GM12878 (cell line): ENCODE results near the gene CAPNS1. TPM values are rescaled to one million over a fixed set of nuclear protein-coding genes. Genes with fewer than 3 reads are reported as not detected.
A peak's percentile ranks its signal among the peaks of the same experiment; 100 is the strongest.

Experiments used
- BMI1 ChIP-seq: fragments of 450-650 bp; IDR thresholded peaks from 2 replicates; pipeline ENCODE4 v1.6.1; 2016; ENCODE audit warnings: mild to moderate bottlenecking, moderate library complexity, borderline replicate concordance
- BRCA1 ChIP-seq: IDR thresholded peaks from 2 replicates; pipeline ENCODE4 v1.6.1; 2011; ENCODE audit warnings: low read depth, low read length, improper control_type of control experiment
- CHD2 ChIP-seq: IDR thresholded peaks from 2 replicates; pipeline ENCODE4 v1.6.1; 2011; ENCODE audit warnings: low read depth, low read length, improper control_type of control experiment, borderline replicate concordance
- EGR1 ChIP-seq, 2 experiments: IDR thresholded peaks; 1 replicate in 1 of 2; 2 replicates in 1 of 2; pipeline ENCODE4 v1.6.1; 2011 to 2012; ENCODE audit warnings: low read depth in 2 of 2, low read length in 2 of 2, borderline replicate concordance in 1 of 2, mild to moderate bottlenecking in 1 of 2, moderate library complexity in 1 of 2
- EP300 ChIP-seq, 2 experiments: fragments of 150-350 bp in 1 of 2; IDR thresholded peaks; 2 replicates each; pipeline ENCODE4 v1.6.1; 2011 to 2012; ENCODE audit warnings: low read depth in 2 of 2, low read length in 2 of 2, borderline replicate concordance in 1 of 2, improper control_type of control experiment in 1 of 2, inconsistent platforms in 1 of 2; ENCODE audit not compliant: control insufficient read depth in 1 of 2
- GABPA ChIP-seq: IDR thresholded peaks from 2 replicates; pipeline ENCODE4 v1.6.1; 2014; ENCODE audit warnings: antibody characterized with exemption, low read depth, mild to moderate bottlenecking, inconsistent platforms
- HCFC1 ChIP-seq: fragments of 150-350 bp; IDR thresholded peaks from 2 replicates; pipeline ENCODE4 v1.6.1; 2014; ENCODE audit warnings: low read length
- JUND ChIP-seq: IDR thresholded peaks from 2 replicates; pipeline ENCODE4 v1.6.1; 2012; ENCODE audit warnings: low read depth, mild to moderate bottlenecking, low read length, improper control_type of control experiment, moderate library complexity
- KLF5 ChIP-seq: fragments of 450-650 bp; IDR thresholded peaks from 2 replicates; pipeline ENCODE4 v1.6.1; 2014; ENCODE audit warnings: mild to moderate bottlenecking; ENCODE audit not compliant: partially characterized antibody
- MEF2B ChIP-seq: fragments of 450-650 bp; IDR thresholded peaks from 2 replicates; pipeline ENCODE4 v1.6.1; 2018; ENCODE audit warnings: mild to moderate bottlenecking, moderate library complexity; ENCODE audit not compliant: partially characterized antibody, poor library complexity, severe bottlenecking
- MXI1 ChIP-seq: fragments of 150-350 bp; IDR thresholded peaks from 2 replicates; pipeline ENCODE4 v1.6.1; 2011; ENCODE audit warnings: low read depth, mild to moderate bottlenecking, inconsistent platforms, low read length, improper control_type of control experiment
- PML ChIP-seq: IDR thresholded peaks from 2 replicates; pipeline ENCODE4 v1.6.1; 2012; ENCODE audit warnings: low read length, inconsistent platforms
- POLR2AphosphoS5 ChIP-seq: IDR thresholded peaks from 2 replicates; pipeline ENCODE4 v1.6.1; 2011; ENCODE audit warnings: mild to moderate bottlenecking, low read length, inconsistent platforms
- RAD51 ChIP-seq: fragments of 450-650 bp; IDR thresholded peaks from 2 replicates; pipeline ENCODE4 v1.6.1; 2016; ENCODE audit warnings: moderate library complexity, mild to moderate bottlenecking, inconsistent platforms
- RELA ChIP-seq: fragments of 450-650 bp; IDR thresholded peaks from 2 replicates; pipeline ENCODE4 v1.8.0; 2014; ENCODE audit warnings: borderline replicate concordance; ENCODE audit not compliant: partially characterized antibody
- RFX5 ChIP-seq: IDR thresholded peaks from 2 replicates; pipeline ENCODE4 v1.6.1; 2011; ENCODE audit warnings: low read depth, low read length, improper control_type of control experiment
- SUZ12 ChIP-seq: fragments of 200-600 bp; sonication (generic); IDR thresholded peaks from one replicate; pipeline ENCODE4 v1.6.1; 2018; ENCODE audit warnings: antibody characterized with exemption, mild to moderate bottlenecking; ENCODE audit not compliant: unreplicated experiment
- TAF1 ChIP-seq: IDR thresholded peaks from 2 replicates; pipeline ENCODE4 v1.6.1; 2011; ENCODE audit warnings: mild to moderate bottlenecking, low read depth, low read length, borderline replicate concordance
- ZBED1 ChIP-seq: IDR thresholded peaks from 2 replicates; pipeline ENCODE4 v1.6.1; 2016; ENCODE audit warnings: borderline replicate concordance
- polyA plus RNA-seq, 11 experiments: library from polyadenylated mRNA; depleted of rRNA in 4 of 11; unstranded in 6 of 11; stranded (reverse) in 5 of 11; fragments of >200 nt; fragmentation: Nextera tagmentation in 4 of 11; fragmentation: Illumina TruSeq in 1 of 11; extraction: Ambion mirVana in 4 of 11; extraction: Trizol in 1 of 11; gene quantifications; 1 replicate in 1 of 11; 2 replicates in 10 of 11; pipeline versions ENCODE4 v1.2.1 to v1.2.3, GENCODE V29; 2011 to 2016; ENCODE audit warnings: inconsistent platforms in 2 of 11, missing spikeins in 2 of 11, low read depth in 1 of 11
- total RNA-seq, 4 experiments: library from RNA; depleted of rRNA in 3 of 4; stranded (reverse); fragments of >200 nt in 3 of 4; fragmentation: Illumina TruSeq in 1 of 4; extraction: Trizol in 1 of 4; gene quantifications; 2 replicates each; pipeline versions ENCODE4 v1.2.1 to v1.2.3, GENCODE V29; 2013 to 2021
- TF ChIP-seq, protein P1 (sequence below): IDR thresholded peaks from 2 replicates; pipeline ENCODE4 v1.6.1; 2011; ENCODE audit warnings: low read depth, mild to moderate bottlenecking, low read length, moderate library complexity, borderline replicate concordance; ENCODE audit errors: extremely low read depth
- TF ChIP-seq, protein P2 (sequence below), 3 experiments: IDR thresholded peaks in 2 of 3; conservative IDR thresholded peaks in 1 of 3; 2 replicates each; pipeline ENCODE4 v1.5.1; 2011; ENCODE audit warnings: low read depth in 3 of 3, low read length in 3 of 3, mild to moderate bottlenecking in 3 of 3, control low read depth in 2 of 3, moderate library complexity in 2 of 3, inconsistent platforms in 1 of 3, mixed read lengths in 1 of 3; ENCODE audit not compliant: control insufficient read depth in 2 of 3, insufficient read depth in 1 of 3; ENCODE audit errors: extremely low read depth in 1 of 3
- TF ChIP-seq, protein P3 (sequence below): fragments of 450-650 bp; IDR thresholded peaks from 2 replicates; pipeline ENCODE4 v1.6.1; 2017; ENCODE audit warnings: antibody characterized with exemption, mild to moderate bottlenecking, moderate library complexity
- TF ChIP-seq, protein P4 (sequence below): fragments of 150-350 bp; IDR thresholded peaks from 2 replicates; pipeline ENCODE4 v1.6.1; 2014; ENCODE audit warnings: mild to moderate bottlenecking, low read depth, low read length

CAPNS1 gene
- total and polyA plus RNA-seq, 10 of the 15 experiments (the other 5 are each of a cell fraction or from before 2014, with no cell fraction given): 96.9 to 562 (median 245) TPM

DNA sequence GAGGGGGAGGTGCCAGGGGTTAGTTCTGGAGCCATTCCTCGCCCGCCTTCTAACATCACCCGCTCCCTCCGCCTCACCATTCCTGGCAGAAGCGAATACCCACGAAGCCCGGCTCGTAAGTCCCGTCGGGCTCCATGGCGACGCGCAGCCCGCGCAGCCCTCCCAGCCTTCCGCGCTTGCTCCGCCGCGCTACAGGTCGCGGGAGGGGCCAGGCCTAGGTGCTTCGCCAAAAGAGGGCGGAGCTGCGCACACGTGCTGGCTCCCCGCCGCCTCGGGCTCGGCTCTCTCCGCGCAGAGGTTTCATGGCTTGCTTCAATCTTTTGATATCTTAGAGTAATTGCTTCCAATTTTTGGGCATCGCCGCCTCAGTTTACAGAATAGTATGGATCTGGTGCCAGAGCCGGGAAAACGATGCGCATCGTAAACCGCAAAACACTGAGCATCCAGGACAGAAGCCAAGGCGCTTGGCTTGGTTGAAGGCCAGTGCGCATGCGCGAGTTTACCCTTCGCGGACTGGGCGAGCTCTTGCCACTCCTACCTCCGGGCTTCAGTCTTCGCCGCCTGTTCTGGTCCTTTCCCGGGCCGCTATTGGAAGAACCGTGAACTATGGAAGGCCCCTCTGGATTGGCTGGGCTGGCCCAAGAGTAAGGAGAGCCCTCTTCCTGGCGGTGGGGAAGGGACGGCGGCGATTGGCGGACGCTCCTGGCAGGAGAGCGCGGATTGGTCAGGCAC, 25.0 kb upstream of the CAPNS1 start, which contains the start of gene POLR2I (continued):
- peak; percentile 49 for TF ChIP-seq MEF2B
- TF ChIP-seq JUND: no peak
- peak; percentile 78; the same call in 1 of the 2 replicates for TF ChIP-seq PML
- TF ChIP-seq SUZ12: no peak
- peak; percentile 57; the same call in 1 of the 2 replicates for TF ChIP-seq TAF1
- TF ChIP-seq RAD51: peak; percentile 84
- TF ChIP-seq MXI1: peak; percentile 99
- TF ChIP-seq, protein P1, sequence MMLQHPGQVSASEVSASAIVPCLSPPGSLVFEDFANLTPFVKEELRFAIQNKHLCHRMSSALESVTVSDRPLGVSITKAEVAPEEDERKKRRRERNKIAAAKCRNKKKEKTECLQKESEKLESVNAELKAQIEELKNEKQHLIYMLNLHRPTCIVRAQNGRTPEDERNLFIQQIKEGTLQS: peak; percentile 1; the same call in 1 of the 2 replicates
- 0 out of 3 replicates have a peak, but pooled peaks of 1 of the 2 experiments have one; percentile 21 for TF ChIP-seq EGR1 (IDR thresholded peaks at IDR 0.05; ENCODE audit: borderline replicate concordance in 1 of 2, low read depth in 2 of 2, low read length in 2 of 2)
- TF ChIP-seq, protein P2, sequence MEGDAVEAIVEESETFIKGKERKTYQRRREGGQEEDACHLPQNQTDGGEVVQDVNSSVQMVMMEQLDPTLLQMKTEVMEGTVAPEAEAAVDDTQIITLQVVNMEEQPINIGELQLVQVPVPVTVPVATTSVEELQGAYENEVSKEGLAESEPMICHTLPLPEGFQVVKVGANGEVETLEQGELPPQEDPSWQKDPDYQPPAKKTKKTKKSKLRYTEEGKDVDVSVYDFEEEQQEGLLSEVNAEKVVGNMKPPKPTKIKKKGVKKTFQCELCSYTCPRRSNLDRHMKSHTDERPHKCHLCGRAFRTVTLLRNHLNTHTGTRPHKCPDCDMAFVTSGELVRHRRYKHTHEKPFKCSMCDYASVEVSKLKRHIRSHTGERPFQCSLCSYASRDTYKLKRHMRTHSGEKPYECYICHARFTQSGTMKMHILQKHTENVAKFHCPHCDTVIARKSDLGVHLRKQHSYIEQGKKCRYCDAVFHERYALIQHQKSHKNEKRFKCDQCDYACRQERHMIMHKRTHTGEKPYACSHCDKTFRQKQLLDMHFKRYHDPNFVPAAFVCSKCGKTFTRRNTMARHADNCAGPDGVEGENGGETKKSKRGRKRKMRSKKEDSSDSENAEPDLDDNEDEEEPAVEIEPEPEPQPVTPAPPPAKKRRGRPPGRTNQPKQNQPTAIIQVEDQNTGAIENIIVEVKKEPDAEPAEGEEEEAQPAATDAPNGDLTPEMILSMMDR (IDR thresholded peaks at IDR 0.05 in 2 of 3, conservative IDR thresholded peaks at IDR 0.05 in 1 of 3; ENCODE audit: control insufficient read depth in 2 of 3, extremely low read depth in 1 of 3, insufficient read depth in 1 of 3, low read depth in 3 of 3, low read length in 3 of 3): no peak
- TF ChIP-seq KLF5: peak; percentile 90
- TF ChIP-seq ZBED1: no peak
- TF ChIP-seq, protein P3, sequence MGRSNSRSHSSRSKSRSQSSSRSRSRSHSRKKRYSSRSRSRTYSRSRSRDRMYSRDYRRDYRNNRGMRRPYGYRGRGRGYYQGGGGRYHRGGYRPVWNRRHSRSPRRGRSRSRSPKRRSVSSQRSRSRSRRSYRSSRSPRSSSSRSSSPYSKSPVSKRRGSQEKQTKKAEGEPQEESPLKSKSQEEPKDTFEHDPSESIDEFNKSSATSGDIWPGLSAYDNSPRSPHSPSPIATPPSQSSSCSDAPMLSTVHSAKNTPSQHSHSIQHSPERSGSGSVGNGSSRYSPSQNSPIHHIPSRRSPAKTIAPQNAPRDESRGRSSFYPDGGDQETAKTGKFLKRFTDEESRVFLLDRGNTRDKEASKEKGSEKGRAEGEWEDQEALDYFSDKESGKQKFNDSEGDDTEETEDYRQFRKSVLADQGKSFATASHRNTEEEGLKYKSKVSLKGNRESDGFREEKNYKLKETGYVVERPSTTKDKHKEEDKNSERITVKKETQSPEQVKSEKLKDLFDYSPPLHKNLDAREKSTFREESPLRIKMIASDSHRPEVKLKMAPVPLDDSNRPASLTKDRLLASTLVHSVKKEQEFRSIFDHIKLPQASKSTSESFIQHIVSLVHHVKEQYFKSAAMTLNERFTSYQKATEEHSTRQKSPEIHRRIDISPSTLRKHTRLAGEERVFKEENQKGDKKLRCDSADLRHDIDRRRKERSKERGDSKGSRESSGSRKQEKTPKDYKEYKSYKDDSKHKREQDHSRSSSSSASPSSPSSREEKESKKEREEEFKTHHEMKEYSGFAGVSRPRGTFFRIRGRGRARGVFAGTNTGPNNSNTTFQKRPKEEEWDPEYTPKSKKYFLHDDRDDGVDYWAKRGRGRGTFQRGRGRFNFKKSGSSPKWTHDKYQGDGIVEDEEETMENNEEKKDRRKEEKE: no peak
- TF ChIP-seq RELA: peak; percentile 38
- TF ChIP-seq CHD2: no peak; the same call in 1 of the 2 replicates
- TF ChIP-seq GABPA: no peak
- peak; percentile 86 for TF ChIP-seq RFX5
- TF ChIP-seq BRCA1: no peak
- TF ChIP-seq BMI1: peak; percentile 19; the same call in 1 of the 2 replicates
- no peak for TF ChIP-seq EP300 (IDR thresholded peaks at IDR 0.05; ENCODE audit: borderline replicate concordance in 1 of 2, control insufficient read depth in 1 of 2, low read depth in 2 of 2, low read length in 2 of 2)
- peak; percentile 74 for TF ChIP-seq HCFC1
- TF ChIP-seq, protein P4, sequence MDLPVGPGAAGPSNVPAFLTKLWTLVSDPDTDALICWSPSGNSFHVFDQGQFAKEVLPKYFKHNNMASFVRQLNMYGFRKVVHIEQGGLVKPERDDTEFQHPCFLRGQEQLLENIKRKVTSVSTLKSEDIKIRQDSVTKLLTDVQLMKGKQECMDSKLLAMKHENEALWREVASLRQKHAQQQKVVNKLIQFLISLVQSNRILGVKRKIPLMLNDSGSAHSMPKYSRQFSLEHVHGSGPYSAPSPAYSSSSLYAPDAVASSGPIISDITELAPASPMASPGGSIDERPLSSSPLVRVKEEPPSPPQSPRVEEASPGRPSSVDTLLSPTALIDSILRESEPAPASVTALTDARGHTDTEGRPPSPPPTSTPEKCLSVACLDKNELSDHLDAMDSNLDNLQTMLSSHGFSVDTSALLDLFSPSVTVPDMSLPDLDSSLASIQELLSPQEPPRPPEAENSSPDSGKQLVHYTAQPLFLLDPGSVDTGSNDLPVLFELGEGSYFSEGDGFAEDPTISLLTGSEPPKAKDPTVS: 0 out of 2 replicates have a peak, but pooled peaks have one; percentile 37
- TF ChIP-seq POLR2AphosphoS5: peak; percentile 52
